Chondrocyte (in vitro differentiated cells): ENCODE measurements around the gene PRSS12. TPM values are rescaled to one million over a fixed set of nuclear protein-coding genes. Genes with fewer than 3 reads are reported as not detected.

ENCODE experiments used
- DNase-seq: peaks from one replicate; pipeline ENCODE4 v3.0.0; 2021; ENCODE audit warnings: mixed read lengths, low spot score
- H3K27ac Mint-ChIP-seq: one replicate; pipeline ENCODE4 v1.8.0; 2021; ENCODE audit warnings: mild to moderate bottlenecking, moderate library complexity, mixed read lengths; ENCODE audit not compliant: unreplicated experiment
- H3K27me3 Mint-ChIP-seq: 2 replicates; pipeline ENCODE4 v1.8.0; 2021; ENCODE audit warnings: low read depth, mixed read lengths
- H3K36me3 Mint-ChIP-seq: 2 replicates; pipeline ENCODE4 v1.8.0; 2021; ENCODE audit warnings: low read depth, mixed read lengths
- H3K4me1 Mint-ChIP-seq: 2 replicates; pipeline ENCODE4 v1.8.0; 2021; ENCODE audit warnings: low read depth, mild to moderate bottlenecking, mixed read lengths
- H3K4me3 Mint-ChIP-seq: one replicate; pipeline ENCODE4 v1.8.0; 2021; ENCODE audit warnings: mild to moderate bottlenecking, moderate library complexity, mixed read lengths; ENCODE audit not compliant: unreplicated experiment
- H3K9me3 Mint-ChIP-seq: 2 replicates; pipeline ENCODE4 v1.8.0; 2021; ENCODE audit warnings: low read depth, mixed read lengths
- CTCF ChIP-seq: fragments of 200-600 bp; sonication (generic); IDR thresholded peaks from 2 replicates; pipeline ENCODE4 v1.5.0; 2021; ENCODE audit warnings: antibody characterized with exemption, mild to moderate bottlenecking, moderate library complexity
- total RNA-seq: library from RNA; stranded (reverse); gene quantifications from 3 replicates; pipeline ENCODE4 v1.2.1, GENCODE V29; 2021

The PRSS12 gene
- total RNA-seq, 1 donor from 2014 or later = 15.3 TPM

DNA sequence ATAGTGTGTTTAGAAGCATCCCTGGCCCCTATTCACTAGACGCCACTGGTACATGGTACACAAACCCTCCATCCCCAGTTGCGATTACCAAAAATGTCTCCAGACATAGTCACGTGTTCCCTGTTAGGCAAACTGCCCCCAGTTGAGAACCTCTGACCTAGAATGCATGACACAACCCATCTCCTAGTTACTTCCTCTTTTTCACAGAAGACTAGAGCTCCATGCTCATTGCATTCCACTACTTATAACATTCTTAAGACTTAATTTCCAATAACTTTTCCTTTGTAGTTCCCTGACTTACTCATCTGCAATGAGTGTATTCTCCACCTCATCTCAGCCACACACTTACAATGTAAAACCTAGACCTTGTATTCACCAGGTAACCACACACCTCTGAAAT, 68.6 kb downstream of the PRSS12 start:
- Mint-ChIP-seq H3K36me3 (peaks cover 5% of the 10 kb centered on the region), H3K4me3 (no peak overlapping the region), H3K27me3 (no peaks in the 10 kb centered on the region), H3K4me1 (peaks cover 54% of the 10 kb centered on the region), H3K27ac (no peak overlapping the region), H3K9me3 (no peaks in the 10 kb centered on the region)
- no peak for DNase-seq
- no peak for TF ChIP-seq CTCF

DNA sequence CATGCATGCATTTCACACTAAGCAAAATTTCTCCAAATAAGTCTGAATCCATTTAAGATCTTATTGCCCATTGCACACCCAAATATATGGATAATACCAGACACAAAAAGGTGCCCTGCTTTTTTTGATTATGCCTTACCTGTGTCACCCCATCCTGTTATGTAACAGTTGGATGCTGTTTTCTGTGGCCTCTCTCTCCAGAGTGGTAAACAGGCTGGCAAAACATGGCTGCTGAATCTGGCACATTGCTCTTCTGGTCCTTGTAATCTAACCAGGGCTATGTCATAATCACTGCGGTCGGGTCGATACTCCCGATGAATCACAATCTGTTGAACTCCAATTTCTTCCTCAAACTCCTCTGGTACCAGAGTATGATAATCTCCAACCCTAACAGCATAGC, 70.1 kb downstream of the PRSS12 start:
- peaks cover 48% of the 10 kb centered on the region for H3K4me1 Mint-ChIP-seq
- no peak overlapping the region for H3K27ac Mint-ChIP-seq
- H3K9me3 Mint-ChIP-seq = no peaks in the 10 kb centered on the region
- DNase-seq = no peak
- peaks cover 7% of the 10 kb centered on the region for H3K36me3 Mint-ChIP-seq
- no peak for TF ChIP-seq CTCF
- H3K27me3 Mint-ChIP-seq = no peaks in the 10 kb centered on the region
- H3K4me3 Mint-ChIP-seq = no peak overlapping the region

DNA sequence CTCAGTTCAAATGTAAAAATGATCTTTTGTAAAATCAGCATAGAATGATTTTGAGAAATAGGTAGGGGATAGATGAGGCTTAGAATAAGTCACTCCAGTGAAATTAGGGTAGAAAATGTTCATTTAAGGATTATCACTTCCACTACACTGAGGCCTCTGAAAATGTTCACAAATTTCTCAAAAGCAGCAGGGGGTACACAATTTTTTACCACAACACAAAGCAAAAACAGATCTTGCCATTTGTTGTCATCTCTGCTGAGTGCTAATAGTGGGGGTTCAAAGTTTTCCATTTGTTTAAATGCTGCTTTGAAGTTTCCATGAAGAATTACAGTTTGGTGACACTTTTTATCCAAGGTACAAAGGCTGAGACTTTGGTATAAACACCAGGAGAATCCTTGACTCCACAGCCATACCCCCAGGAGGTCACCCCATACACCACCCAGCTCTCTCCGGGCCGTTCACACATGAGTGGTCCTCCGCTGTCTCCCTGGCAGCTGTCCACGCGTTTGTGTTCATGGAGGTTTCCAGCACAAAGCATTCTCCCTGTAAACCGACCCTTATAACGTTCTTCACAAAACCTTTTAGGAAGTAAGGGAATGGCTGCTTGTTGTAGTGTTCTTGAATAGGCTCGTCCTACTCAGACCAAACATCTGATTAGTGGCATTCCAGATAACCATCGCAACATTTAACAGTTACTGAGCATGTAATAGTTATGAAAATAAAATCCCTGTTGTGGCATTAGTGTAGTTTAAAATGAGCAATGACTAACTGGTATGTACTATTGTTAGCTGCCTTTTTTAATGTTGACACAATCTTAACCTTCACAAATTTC, 71.0 kb downstream of the PRSS12 start:
- H3K4me3 Mint-ChIP-seq = no peak overlapping the region
- H3K36me3 Mint-ChIP-seq = peaks cover 7% of the 10 kb centered on the region
- peak overlapping the region; percentile 84 for H3K27ac Mint-ChIP-seq
- H3K27me3 Mint-ChIP-seq = no peaks in the 10 kb centered on the region
- no peak for TF ChIP-seq CTCF
- no peaks in the 10 kb centered on the region for H3K9me3 Mint-ChIP-seq
- no peak for DNase-seq
- peaks cover 43% of the 10 kb centered on the region for H3K4me1 Mint-ChIP-seq

GRCh38 chr4:118280501-118281218, 72.1 kb downstream of the PRSS12 start:
- peaks cover 7% of the 10 kb centered on the region for H3K36me3 Mint-ChIP-seq
- no peak for DNase-seq
- peak overlapping the region; percentile 80 for H3K4me3 Mint-ChIP-seq
- no peaks in the 10 kb centered on the region for H3K27me3 Mint-ChIP-seq
- no peaks in the 10 kb centered on the region for H3K9me3 Mint-ChIP-seq
- H3K27ac Mint-ChIP-seq = peak overlapping the region; percentile 61
- peaks cover 35% of the 10 kb centered on the region for H3K4me1 Mint-ChIP-seq
- TF ChIP-seq CTCF = peak; percentile 84

GRCh38 chr4:118279920-118280432, 72.8 kb downstream of the PRSS12 start:
- peak overlapping the region; percentile 80 for H3K4me3 Mint-ChIP-seq
- peak overlapping the region; percentile 94 for H3K27ac Mint-ChIP-seq
- H3K4me1 Mint-ChIP-seq = peaks cover 35% of the 10 kb centered on the region

More at GRCh38 chr4:118279920-118280432, 72.8 kb downstream of the PRSS12 start:
- TF ChIP-seq CTCF = no peak
- no peak for DNase-seq
- Mint-ChIP-seq H3K9me3 (no peaks in the 10 kb centered on the region), H3K27me3 (no peaks in the 10 kb centered on the region), H3K36me3 (peaks cover 7% of the 10 kb centered on the region)
